ENCODE measurements around the gene HPRT1.

HPRT1 gene

GRCh38 chrX:134480061-134480460 is 20.1 kb downstream of the HPRT1 start:
- DNase-seq, result no peak

GRCh38 chrX:134481339-134481738 is 21.4 kb downstream of the HPRT1 start:
- DNase-seq, result no peak

- DNase-seq, result no peak
Measured at GRCh38 chrX:134482371-134482770, 22.4 kb downstream of the HPRT1 start.

GRCh38 chrX:134484039-134484438 is 24.1 kb downstream of the HPRT1 start:
- DNase-seq, result peak; percentile 1

GRCh38 chrX:134501941-134502340 is 42.0 kb downstream of the HPRT1 start:
- DNase-seq, result no peak

GRCh38 chrX:134502686-134503085 is 42.7 kb downstream of the HPRT1 start:
- no peak for DNase-seq

GRCh38 chrX:134512566-134512965 is 52.6 kb downstream of the HPRT1 start:
- DNase-seq, result no peak

GRCh38 chrX:134513091-134513490 is 53.1 kb downstream of the HPRT1 start:
- DNase-seq, result no peak

GRCh38 chrX:134520860-134521390 is 61.0 kb downstream of the HPRT1 start:
- DNase-seq, result peak; percentile 6

- no peak for DNase-seq
Measured at GRCh38 chrX:134524181-134524580, 64.2 kb downstream of the HPRT1 start.

- no peak for DNase-seq
Measured at GRCh38 chrX:134525086-134525792, 65.3 kb downstream of the HPRT1 start.

- DNase-seq, result no peak
Measured at GRCh38 chrX:134526399-134526798, 66.4 kb downstream of the HPRT1 start.

GRCh38 chrX:134528960-134529359 is 69.0 kb downstream of the HPRT1 start:
- no peak for DNase-seq

GRCh38 chrX:134529481-134529880 is 69.5 kb downstream of the HPRT1 start:
- DNase-seq, result no peak

GRCh38 chrX:134530845-134531244 is 70.9 kb downstream of the HPRT1 start:
- DNase-seq, result no peak

- DNase-seq, result no peak
Measured at GRCh38 chrX:134533352-134533751, 73.4 kb downstream of the HPRT1 start.

- DNase-seq, result no peak
Measured at GRCh38 chrX:134533952-134534351, 74.0 kb downstream of the HPRT1 start.

- DNase-seq, result no peak
Measured at GRCh38 chrX:134537179-134537955, 77.4 kb downstream of the HPRT1 start.

- DNase-seq, result no peak
Measured at GRCh38 chrX:134538316-134538715, 78.4 kb downstream of the HPRT1 start.

- DNase-seq, result no peak
Measured at GRCh38 chrX:134541906-134542305, 81.9 kb downstream of the HPRT1 start.

- DNase-seq, result no peak
Measured at GRCh38 chrX:134542485-134542884, 82.5 kb downstream of the HPRT1 start.

- no peak for DNase-seq
Measured at GRCh38 chrX:134543288-134543687, 83.3 kb downstream of the HPRT1 start.

GRCh38 chrX:134544135-134544512 is 84.2 kb downstream of the HPRT1 start:
- DNase-seq, result no peak

- no peak for DNase-seq
Measured at GRCh38 chrX:134544513-134545151, 84.7 kb downstream of the HPRT1 start.
